HG03175 (cell line): ENCODE measurements around the gene PKMYT1.

Experiments used
- ATAC-seq: cut with Tn5 transposase; IDR thresholded peaks from one replicate; pipeline ENCODE4 v1.9.1; 2021; ENCODE audit warnings: mild to moderate bottlenecking, moderate library complexity; ENCODE audit not compliant: unreplicated experiment

The PKMYT1 gene

GRCh38 chr16:3000540-3000939 is 20.3 kb upstream of the PKMYT1 start:
- no peak for ATAC-seq

GRCh38 chr16:2999929-3000328 is 19.7 kb upstream of the PKMYT1 start:
- no peak for ATAC-seq

- ATAC-seq = no peak
Measured at GRCh38 chr16:2996298-2996697, 16.1 kb upstream of the PKMYT1 start.

- no peak for ATAC-seq
Measured at GRCh38 chr16:2992383-2993081, 12.3 kb upstream of the PKMYT1 start.

GRCh38 chr16:2991566-2992261 is 11.5 kb upstream of the PKMYT1 start:
- no peak for ATAC-seq

GRCh38 chr16:2990891-2991290 is 10.6 kb upstream of the PKMYT1 start:
- no peak for ATAC-seq

GRCh38 chr16:2988590-2989099 is 8.4 kb upstream of the PKMYT1 start:
- ATAC-seq = no peak

GRCh38 chr16:2987833-2988232 is 7.6 kb upstream of the PKMYT1 start:
- no peak for ATAC-seq

- no peak for ATAC-seq
Measured at GRCh38 chr16:2987286-2987685, 7.0 kb upstream of the PKMYT1 start.

- ATAC-seq = no peak
Measured at GRCh38 chr16:2986623-2987188, 6.5 kb upstream of the PKMYT1 start.

- no peak for ATAC-seq
Measured at GRCh38 chr16:2985893-2986355, 5.7 kb upstream of the PKMYT1 start.

- ATAC-seq = no peak
Measured at GRCh38 chr16:2985462-2985861, 5.2 kb upstream of the PKMYT1 start.

GRCh38 chr16:2983706-2984136 is 3.5 kb upstream of the PKMYT1 start:
- no peak for ATAC-seq

- ATAC-seq = no peak
Measured at GRCh38 chr16:2982402-2982801, 2.2 kb upstream of the PKMYT1 start.

- ATAC-seq = no peak
Measured at GRCh38 chr16:2981899-2982250, 1.6 kb upstream of the PKMYT1 start.

GRCh38 chr16:2981177-2981898 is 1.1 kb upstream of the PKMYT1 start:
- ATAC-seq = no peak

- ATAC-seq = no peak
Measured at GRCh38 chr16:2979669-2980226, 498 bp downstream of the PKMYT1 start.

- ATAC-seq = no peak
Measured at GRCh38 chr16:2977440-2977839, 2.8 kb downstream of the PKMYT1 start.

GRCh38 chr16:2976673-2977072 is 3.6 kb downstream of the PKMYT1 start:
- no peak for ATAC-seq

- ATAC-seq = no peak
Measured at GRCh38 chr16:2976201-2976600, 4.0 kb downstream of the PKMYT1 start.

- ATAC-seq = no peak
Measured at GRCh38 chr16:2975161-2975795, 5.0 kb downstream of the PKMYT1 start.
